A549 (cell line): Measurements from ENCODE around the gene FBXO47. TPM values are rescaled to one million over a fixed set of nuclear protein-coding genes. Genes with fewer than 3 reads are reported as not detected.

ENCODE experiments used
- ATAC-seq, 2 experiments: fragments of 200-7000 bp in 1 of 2; fragments of >200 bp in 1 of 2; cut with Nextera tagmentation in 1 of 2; cut with Tn5 transposase in 1 of 2; 3 replicates each; pipeline versions ENCODE4 v1.8.0 to v1.9.1; 2018 to 2020; ENCODE audit warnings: mild to moderate bottlenecking in 1 of 2, moderate library complexity in 1 of 2
- CTCF ChIA-PET: fragments of 300-600 bp; sonication (Branson Sonifier 250); formaldehyde crosslinking; extraction: SDS; loops from one replicate; lab custom pipeline; 2021; ENCODE audit warnings: antibody characterized with exemption, inconsistent platforms; lab: Yijun Ruan, JAX
- POLR2A ChIA-PET: fragments of 350-600 bp; formaldehyde crosslinking; extraction: SDS; loops from one replicate; lab custom pipeline; 2021; ENCODE audit warnings: antibody characterized with exemption, inconsistent platforms; lab: Yijun Ruan, JAX
- DNase-seq, 2 experiments: peaks; one replicate each; pipeline versions ENCODE4 v3.0.0 to v3.0.0-alpha.2; 2011 to 2016; ENCODE audit warnings: low read depth in 1 of 2, low spot score in 1 of 2
- FAIRE-seq: peaks from 2 replicates; lab custom pipeline; 2011; peaks lifted over from hg19 to GRCh38; lab: Jason Lieb, UNC
- H3K27ac ChIP-seq, 2 experiments: fragments of >200 bp; sonication (Bioruptor Twin); formaldehyde crosslinking; 3 replicates each; pipeline ENCODE4 v1.5.1; 2016 to 2017
- H3K4me1 ChIP-seq: fragments of >200 bp; sonication (Bioruptor Twin); formaldehyde crosslinking; 3 replicates; pipeline ENCODE4 v1.6.1; 2016
- H3K4me2 ChIP-seq: fragments of >200 bp; sonication (Bioruptor Twin); formaldehyde crosslinking; 3 replicates; pipeline ENCODE4 v1.6.1; 2016
- H3K4me3 ChIP-seq: fragments of >200 bp; sonication (Bioruptor Twin); formaldehyde crosslinking; 3 replicates; pipeline ENCODE4 v1.5.1; 2016
- H3K9me3 ChIP-seq: fragments of >200 bp; sonication (Bioruptor Twin); formaldehyde crosslinking; 3 replicates; pipeline ENCODE4 v1.6.1; 2016
- CBX2 ChIP-seq: fragments of 200-600 bp; sonication (generic); IDR thresholded peaks from 2 replicates; pipeline ENCODE4 v1.6.1; 2016; ENCODE audit warnings: low read depth, mild to moderate bottlenecking, borderline replicate concordance
- CBX8 ChIP-seq: fragments of 200-600 bp; sonication (generic); IDR thresholded peaks from 2 replicates; pipeline ENCODE4 v1.6.1; 2016
- CEBPB ChIP-seq, 2 experiments: fragments of >200 bp in 1 of 2; sonication (Bioruptor Twin) in 1 of 2; formaldehyde crosslinking in 1 of 2; IDR thresholded peaks; 2 replicates each; pipeline ENCODE4 v1.6.1; 2012 to 2016
- ESRRA ChIP-seq: fragments of 150-350 bp; IDR thresholded peaks from 2 replicates; pipeline ENCODE4 v1.6.1; 2014; ENCODE audit warnings: mild to moderate bottlenecking, low read length, borderline replicate concordance
- GATA3 ChIP-seq: IDR thresholded peaks from 2 replicates; pipeline ENCODE4 v1.6.1; 2012; ENCODE audit warnings: borderline replicate concordance
- HDAC2 ChIP-seq: fragments of 200-600 bp; sonication (generic); IDR thresholded peaks from 2 replicates; pipeline ENCODE4 v1.6.1; 2016
- HEYL ChIP-seq: fragments of 250-450 bp; sonication (Bioruptor Pico); IDR thresholded peaks from 2 replicates; pipeline ENCODE4 v1.8.0; 2021; ENCODE audit warnings: mild to moderate bottlenecking, moderate library complexity
- HOXA7 ChIP-seq: fragments of 250-450 bp; sonication (Bioruptor Pico); IDR thresholded peaks from 2 replicates; pipeline ENCODE4 v1.5.0; 2020; ENCODE audit warnings: mild to moderate bottlenecking, moderate library complexity
- HOXB5 ChIP-seq: fragments of 250-450 bp; sonication (Bioruptor Pico); IDR thresholded peaks from 2 replicates; pipeline ENCODE4 v1.5.0; 2020; ENCODE audit warnings: mild to moderate bottlenecking, moderate library complexity
- NPAS2 ChIP-seq: fragments of 250-450 bp; sonication (Bioruptor Pico); IDR thresholded peaks from 2 replicates; pipeline ENCODE4 v1.8.0; 2022; ENCODE audit warnings: mild to moderate bottlenecking, moderate library complexity, borderline replicate concordance
- TP53 ChIP-seq: fragments of 250-450 bp; sonication (Bioruptor Pico); IDR thresholded peaks from 2 replicates; pipeline ENCODE4 v1.5.0; 2021; ENCODE audit warnings: mild to moderate bottlenecking, moderate library complexity
- ZFP36 ChIP-seq: fragments of 450-650 bp; IDR thresholded peaks from 2 replicates; pipeline ENCODE4 v1.6.1; 2014; ENCODE audit warnings: borderline replicate concordance; ENCODE audit not compliant: partially characterized antibody
- ZNF302 ChIP-seq: fragments of 250-450 bp; sonication (Bioruptor Pico); IDR thresholded peaks from 2 replicates; pipeline ENCODE4 v1.9.0; 2021; ENCODE audit warnings: inconsistent platforms, mild to moderate bottlenecking, moderate library complexity
- ZSCAN20 ChIP-seq: fragments of 250-450 bp; sonication (Bioruptor Pico); IDR thresholded peaks from 2 replicates; pipeline ENCODE4 v1.8.0; 2022; ENCODE audit warnings: mild to moderate bottlenecking, moderate library complexity
- WGBS: methylation state at CpG from one replicate; pipeline ENCODE4 v1.1.6; 2017; ENCODE audit errors: missing lambda C conversion rate; 5-methylcytosine and 5-hydroxymethylcytosine counted together
- polyA plus RNA-seq, 4 experiments: library from polyadenylated mRNA; depleted of rRNA in 3 of 4; stranded (reverse); fragments of >200 nt; fragmentation: RNase III in 1 of 4; extraction: RNeasy Plus Mini Kit Qiagen cat#74134 plus additional on column Dnase treatment in 1 of 4; gene quantifications; 2 replicates in 3 of 4; 3 replicates in 1 of 4; pipeline ENCODE4 v1.2.3, GENCODE V29; 2011 to 2017
- TF ChIP-seq, protein P1 (sequence below): fragments of 450-650 bp; IDR thresholded peaks from 2 replicates; pipeline ENCODE4 v1.6.1; 2014; ENCODE audit warnings: antibody characterized with exemption
- TF ChIP-seq, protein P2 (sequence below): IDR thresholded peaks from 2 replicates; pipeline ENCODE4 v1.6.1; 2012; ENCODE audit warnings: low read depth, borderline replicate concordance
- TF ChIP-seq, protein P3 (sequence below): IDR thresholded peaks from 2 replicates; pipeline ENCODE4 v1.6.1; 2012
- TF ChIP-seq, protein P4 (sequence below): fragments of 250-450 bp; sonication (Bioruptor Pico); IDR thresholded peaks from 2 replicates; pipeline ENCODE4 v1.5.0; 2020; ENCODE audit warnings: low read depth, mild to moderate bottlenecking, moderate library complexity
- TF ChIP-seq, protein P5 (sequence below): fragments of >200 bp; sonication (Bioruptor Twin); formaldehyde crosslinking; IDR thresholded peaks from 2 replicates; pipeline ENCODE4 v1.6.1; 2016
- TF ChIP-seq, protein P6 (sequence below): fragments of >200 bp; sonication (Bioruptor Twin); formaldehyde crosslinking; IDR thresholded peaks from 3 replicates; pipeline ENCODE4 v1.5.1; 2016
- TF ChIP-seq, protein P7 (sequence below): IDR thresholded peaks from 2 replicates; pipeline ENCODE4 v1.6.1; 2012

FBXO47 gene
- polyA plus RNA-seq, 2 of the 4 experiments (the other 2 are of a cell fraction): 0.04 TPM; not detected in 1

DNA sequence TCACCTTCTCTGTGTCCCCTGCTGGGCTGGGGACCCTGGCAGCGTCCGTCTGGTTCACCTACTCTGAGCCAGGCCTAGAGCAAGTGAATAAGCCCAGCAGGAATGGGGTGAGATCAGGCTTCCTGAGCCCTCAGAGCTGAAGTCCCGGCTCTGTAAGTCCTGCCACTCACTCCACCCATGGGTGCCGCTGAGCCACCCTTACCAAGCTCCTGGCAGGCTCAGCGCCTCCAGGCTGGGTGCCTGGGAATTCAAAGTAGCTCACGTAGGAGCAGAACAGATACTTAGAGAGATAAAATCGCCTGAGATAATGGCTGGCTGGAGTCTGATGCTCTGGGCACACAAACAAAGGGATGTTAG is 51.6 kb downstream of the FBXO47 start:
- DNase-seq: no peak
- no peak for ATAC-seq
- ChIA-PET CTCF (interaction anchor here (0.8 to 11.8 kb wide), 7 partner anchors 8 to 259 kb away, joined by 3 to 90 read pairs (median 4); partner anchors contain the start of gene LASP1), POLR2A (no interaction called here)
- FAIRE-seq: no peak
- 94% methylated on average over 7 of the region's 7 CpGs for WGBS
- TF ChIP-seq CBX2 (no peak), CEBPB (IDR thresholded peaks at IDR 0.05) (no peak), CBX8 (no peak), ZSCAN20 (CRISPR knock-in tag) (no peak), ZFP36 (no peak), TP53 (CRISPR knock-in tag) (no peak), HOXA7 (CRISPR knock-in tag) (no peak), HDAC2 (no peak), NPAS2 (CRISPR knock-in tag) (no peak), HEYL (CRISPR knock-in tag) (no peak), ZNF302 (no peak), HOXB5 (CRISPR knock-in tag) (no peak), ESRRA (no peak)
- TF ChIP-seq, protein P1, sequence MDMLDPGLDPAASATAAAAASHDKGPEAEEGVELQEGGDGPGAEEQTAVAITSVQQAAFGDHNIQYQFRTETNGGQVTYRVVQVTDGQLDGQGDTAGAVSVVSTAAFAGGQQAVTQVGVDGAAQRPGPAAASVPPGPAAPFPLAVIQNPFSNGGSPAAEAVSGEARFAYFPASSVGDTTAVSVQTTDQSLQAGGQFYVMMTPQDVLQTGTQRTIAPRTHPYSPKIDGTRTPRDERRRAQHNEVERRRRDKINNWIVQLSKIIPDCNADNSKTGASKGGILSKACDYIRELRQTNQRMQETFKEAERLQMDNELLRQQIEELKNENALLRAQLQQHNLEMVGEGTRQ: no peak
- TF ChIP-seq, protein P2, sequence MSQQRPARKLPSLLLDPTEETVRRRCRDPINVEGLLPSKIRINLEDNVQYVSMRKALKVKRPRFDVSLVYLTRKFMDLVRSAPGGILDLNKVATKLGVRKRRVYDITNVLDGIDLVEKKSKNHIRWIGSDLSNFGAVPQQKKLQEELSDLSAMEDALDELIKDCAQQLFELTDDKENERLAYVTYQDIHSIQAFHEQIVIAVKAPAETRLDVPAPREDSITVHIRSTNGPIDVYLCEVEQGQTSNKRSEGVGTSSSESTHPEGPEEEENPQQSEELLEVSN: no peak
- TF ChIP-seq, protein P3, sequence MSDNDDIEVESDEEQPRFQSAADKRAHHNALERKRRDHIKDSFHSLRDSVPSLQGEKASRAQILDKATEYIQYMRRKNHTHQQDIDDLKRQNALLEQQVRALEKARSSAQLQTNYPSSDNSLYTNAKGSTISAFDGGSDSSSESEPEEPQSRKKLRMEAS: no peak
- TF ChIP-seq, protein P4, sequence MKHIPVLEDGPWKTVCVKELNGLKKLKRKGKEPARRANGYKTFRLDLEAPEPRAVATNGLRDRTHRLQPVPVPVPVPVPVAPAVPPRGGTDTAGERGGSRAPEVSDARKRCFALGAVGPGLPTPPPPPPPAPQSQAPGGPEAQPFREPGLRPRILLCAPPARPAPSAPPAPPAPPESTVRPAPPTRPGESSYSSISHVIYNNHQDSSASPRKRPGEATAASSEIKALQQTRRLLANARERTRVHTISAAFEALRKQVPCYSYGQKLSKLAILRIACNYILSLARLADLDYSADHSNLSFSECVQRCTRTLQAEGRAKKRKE: no peak
- TF ChIP-seq, protein P5, sequence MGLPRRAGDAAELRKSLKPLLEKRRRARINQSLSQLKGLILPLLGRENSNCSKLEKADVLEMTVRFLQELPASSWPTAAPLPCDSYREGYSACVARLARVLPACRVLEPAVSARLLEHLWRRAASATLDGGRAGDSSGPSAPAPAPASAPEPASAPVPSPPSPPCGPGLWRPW: no peak
- TF ChIP-seq, protein P6, sequence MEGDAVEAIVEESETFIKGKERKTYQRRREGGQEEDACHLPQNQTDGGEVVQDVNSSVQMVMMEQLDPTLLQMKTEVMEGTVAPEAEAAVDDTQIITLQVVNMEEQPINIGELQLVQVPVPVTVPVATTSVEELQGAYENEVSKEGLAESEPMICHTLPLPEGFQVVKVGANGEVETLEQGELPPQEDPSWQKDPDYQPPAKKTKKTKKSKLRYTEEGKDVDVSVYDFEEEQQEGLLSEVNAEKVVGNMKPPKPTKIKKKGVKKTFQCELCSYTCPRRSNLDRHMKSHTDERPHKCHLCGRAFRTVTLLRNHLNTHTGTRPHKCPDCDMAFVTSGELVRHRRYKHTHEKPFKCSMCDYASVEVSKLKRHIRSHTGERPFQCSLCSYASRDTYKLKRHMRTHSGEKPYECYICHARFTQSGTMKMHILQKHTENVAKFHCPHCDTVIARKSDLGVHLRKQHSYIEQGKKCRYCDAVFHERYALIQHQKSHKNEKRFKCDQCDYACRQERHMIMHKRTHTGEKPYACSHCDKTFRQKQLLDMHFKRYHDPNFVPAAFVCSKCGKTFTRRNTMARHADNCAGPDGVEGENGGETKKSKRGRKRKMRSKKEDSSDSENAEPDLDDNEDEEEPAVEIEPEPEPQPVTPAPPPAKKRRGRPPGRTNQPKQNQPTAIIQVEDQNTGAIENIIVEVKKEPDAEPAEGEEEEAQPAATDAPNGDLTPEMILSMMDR: no peak
- Histone ChIP-seq H3K9me3 (no peaks in the 10 kb centered on the region), H3K4me1 (peaks cover 34% of the 10 kb centered on the region), H3K27ac (peak overlapping the region in 1 of 2 experiments; percentile 48; a peak in 1 of 6 replicates), H3K4me3 (no peak overlapping the region), H3K4me2 (no peak overlapping the region)

DNA sequence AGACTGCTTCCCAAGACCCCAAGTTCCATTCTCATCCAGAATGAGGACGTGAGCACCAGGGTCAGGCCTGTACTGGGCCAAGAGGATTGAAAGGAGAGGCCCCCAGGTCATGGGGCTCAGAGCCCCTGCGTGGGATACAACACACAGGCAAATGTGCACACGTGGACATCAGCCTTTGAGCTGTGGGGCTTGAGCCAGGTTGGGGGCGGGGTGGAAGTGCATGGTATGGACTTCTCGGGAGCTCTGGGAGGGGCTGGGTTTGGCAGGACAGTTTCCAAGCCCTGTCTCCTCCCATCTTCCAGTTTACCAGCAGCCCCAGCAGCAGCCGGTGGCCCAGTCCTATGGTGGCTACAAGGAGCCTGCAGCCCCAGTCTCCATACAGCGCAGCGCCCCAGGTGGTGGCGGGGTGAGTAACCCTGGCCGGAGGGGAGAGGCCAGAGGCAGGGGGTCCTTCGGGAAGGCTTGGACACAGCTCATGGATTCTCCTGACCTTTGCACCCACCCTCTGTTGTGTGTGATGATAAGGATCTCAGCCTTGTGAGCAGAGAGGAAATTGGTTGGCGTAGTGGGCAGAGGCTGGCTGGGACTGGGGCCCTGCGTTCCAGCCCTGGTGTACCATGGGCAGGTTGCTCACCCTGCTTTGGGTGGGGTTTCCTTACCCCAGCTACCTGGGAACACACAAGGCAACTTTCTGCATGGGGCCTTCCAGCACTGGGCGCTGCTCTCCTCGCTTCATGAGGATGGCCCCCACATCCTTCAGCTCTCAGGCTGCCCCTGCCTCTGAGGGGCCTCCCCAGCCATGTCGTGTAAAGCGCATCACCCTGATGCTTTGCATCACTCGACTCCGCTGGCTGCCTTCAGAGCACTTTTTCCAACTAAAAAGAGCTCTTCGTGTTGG is 52.2 kb downstream of the FBXO47 start:
- DNase-seq (peak in 1 of 2 experiments; percentile 51), FAIRE-seq (no peak), ATAC-seq (peak; percentile 21 to 58; a peak in 4 of 6 replicates)
- Histone ChIP-seq H3K9me3 (no peaks in the 10 kb centered on the region), H3K4me2 (no peak overlapping the region), H3K4me3 (no peak overlapping the region), H3K4me1 (peaks cover 34% of the 10 kb centered on the region), H3K27ac (peak overlapping the region in 1 of 2 experiments; percentile 48; a peak in 2 of 6 replicates)
- 84% methylated on average over 20 of the region's 20 CpGs for WGBS
- ChIA-PET CTCF (interaction anchor here (0.8 to 11.8 kb wide), 8 partner anchors 8 to 238 kb away, joined by 3 to 90 read pairs (median 4); partner anchors contain the start of gene LASP1), POLR2A (no interaction called here)
- TF ChIP-seq GATA3: peak; percentile 30; the same call in 1 of the 2 replicates
- TF ChIP-seq, protein P7, sequence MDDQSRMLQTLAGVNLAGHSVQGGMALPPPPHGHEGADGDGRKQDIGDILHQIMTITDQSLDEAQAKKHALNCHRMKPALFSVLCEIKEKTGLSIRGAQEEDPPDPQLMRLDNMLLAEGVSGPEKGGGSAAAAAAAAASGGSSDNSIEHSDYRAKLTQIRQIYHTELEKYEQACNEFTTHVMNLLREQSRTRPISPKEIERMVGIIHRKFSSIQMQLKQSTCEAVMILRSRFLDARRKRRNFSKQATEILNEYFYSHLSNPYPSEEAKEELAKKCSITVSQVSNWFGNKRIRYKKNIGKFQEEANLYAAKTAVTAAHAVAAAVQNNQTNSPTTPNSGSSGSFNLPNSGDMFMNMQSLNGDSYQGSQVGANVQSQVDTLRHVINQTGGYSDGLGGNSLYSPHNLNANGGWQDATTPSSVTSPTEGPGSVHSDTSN: no peak
